ENCODE measurements around the gene IGSF23. TPM values are rescaled to one million over a fixed set of nuclear protein-coding genes. Genes with fewer than 3 reads are reported as not detected.

The IGSF23 gene
- total RNA-seq, 1 donor from 2014 or later, result not detected

DNA sequence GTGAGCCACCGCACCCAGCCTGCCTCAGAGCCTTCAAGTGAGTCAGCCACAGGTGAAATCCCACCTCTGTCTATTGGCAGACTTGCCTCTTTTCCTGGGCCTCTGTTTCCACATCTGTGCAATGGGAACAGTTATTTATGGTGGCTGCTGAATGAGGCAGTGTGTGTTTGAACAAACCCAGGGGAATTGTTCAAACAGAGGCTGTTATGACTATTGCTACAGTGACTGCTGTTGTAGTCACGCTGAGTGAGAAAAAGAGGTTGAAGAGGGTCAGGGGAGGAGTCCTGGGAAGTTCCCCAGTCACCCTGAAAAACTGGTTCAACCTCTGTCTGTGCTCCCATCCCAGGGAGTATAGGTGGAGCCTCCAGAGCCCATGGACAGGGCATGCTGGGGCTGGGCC is 58.0 kb downstream of the IGSF23 start, which contains the start of gene CEACAM19:
Gene CEACAM19, plus strand, starts transcription at position 83 of the 400 bp plus-strand sequence. CDS start 450 bp downstream, outside the sequence.
- H3K9me3 Mint-ChIP-seq, result no peaks in the 10 kb centered on the region
- H3K4me3 Mint-ChIP-seq, result peak within 1 kb of the TSS; percentile 41
- no peak within 1 kb of the TSS for H2AFZ ChIP-seq (replicated peaks)
- H3K36me3 Mint-ChIP-seq, result no peaks in the 10 kb centered on the region
- H3K9ac ChIP-seq, result no peak within 1 kb of the TSS
- H3K27ac Mint-ChIP-seq, result peak within 1 kb of the TSS; percentile 53
- H3K9me3 ChIP-seq (ENCODE audit: low read depth), result no peaks in the 10 kb centered on the region
- no peaks in the 10 kb centered on the region for H3K4me1 ChIP-seq
- H3K27me3 Mint-ChIP-seq (ENCODE audit: insufficient read depth, low read depth), result no peaks in the 10 kb centered on the region
- H3K36me3 ChIP-seq, result no peaks in the 10 kb centered on the region
- no peaks in the 10 kb centered on the region for H4K20me1 ChIP-seq (ENCODE audit: low read depth)
- H3F3A ChIP-seq (ENCODE audit: low read depth), result peaks cover 7% of the 10 kb centered on the region
- no peak for TF ChIP-seq CTCF (IDR thresholded peaks at IDR 0.05)
- no peak for TF ChIP-seq EZH2phosphoT487 (IDR thresholded peaks at IDR 0.05)
- no peak for TF ChIP-seq EZH2 (IDR thresholded peaks at IDR 0.05)
- H3K4me1 Mint-ChIP-seq, result no peaks in the 10 kb centered on the region
- H3K4me2 ChIP-seq, result no peak within 1 kb of the TSS
- no peak within 1 kb of the TSS for H3K4me3 ChIP-seq
- no peak for DNase-seq (ENCODE audit: low spot score)
- H3K27me3 ChIP-seq, result no peaks in the 10 kb centered on the region
- H3K79me2 ChIP-seq (ENCODE audit: low read depth), result no peaks in the 10 kb centered on the region
- no peak within 1 kb of the TSS for H3K27ac ChIP-seq

GRCh38 chr19:44672226-44672625 is 58.9 kb downstream of the IGSF23 start:
- Mint-ChIP-seq H3K27ac (peak overlapping the region; percentile 53), H3K4me3 (peak overlapping the region; percentile 41), H3K4me1 (peaks cover 4% of the 10 kb centered on the region), H3K36me3 (no peaks in the 10 kb centered on the region), H3K27me3 (ENCODE audit: insufficient read depth, low read depth) (peaks cover 2% of the 10 kb centered on the region), H3K9me3 (no peaks in the 10 kb centered on the region)
- H3K9me3 ChIP-seq (ENCODE audit: low read depth), result no peaks in the 10 kb centered on the region
- H2AFZ ChIP-seq (replicated peaks), result no peak overlapping the region
- peaks cover 2% of the 10 kb centered on the region for H3F3A ChIP-seq (ENCODE audit: low read depth)
- no peak for TF ChIP-seq CTCF (IDR thresholded peaks at IDR 0.05)
- no peak overlapping the region for H3K4me2 ChIP-seq
- H3K4me3 ChIP-seq, result no peak overlapping the region
- H3K27me3 ChIP-seq, result no peaks in the 10 kb centered on the region
- no peaks in the 10 kb centered on the region for H3K4me1 ChIP-seq
- DNase-seq (ENCODE audit: low spot score), result no peak
- H3K36me3 ChIP-seq, result no peaks in the 10 kb centered on the region
- no peaks in the 10 kb centered on the region for H4K20me1 ChIP-seq (ENCODE audit: low read depth)
- no peak overlapping the region for H3K27ac ChIP-seq
- H3K9ac ChIP-seq, result no peak overlapping the region
- H3K79me2 ChIP-seq (ENCODE audit: low read depth), result no peaks in the 10 kb centered on the region

DNA sequence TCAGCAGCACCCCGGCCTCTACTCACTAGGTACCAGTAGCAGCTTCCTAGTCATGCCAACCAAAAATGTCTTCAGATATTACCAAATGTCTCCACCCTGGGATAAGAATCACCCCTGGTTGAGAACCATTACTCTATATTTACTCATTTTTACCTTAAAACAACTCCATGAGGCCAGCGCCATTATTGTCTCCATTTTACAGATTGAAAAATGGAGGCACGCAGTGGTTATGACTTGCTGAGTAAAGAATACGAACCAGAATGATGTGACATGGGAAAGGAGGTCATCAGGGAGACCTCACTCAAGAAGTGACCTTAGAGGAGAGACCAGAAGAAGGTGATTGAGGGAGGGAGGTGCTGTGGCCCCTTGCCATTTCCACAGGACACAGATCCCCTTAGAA is 60.1 kb downstream of the IGSF23 start:
- no peaks in the 10 kb centered on the region for H3K79me2 ChIP-seq (ENCODE audit: low read depth)
- no peak overlapping the region for H3K4me2 ChIP-seq
- H3K36me3 Mint-ChIP-seq, result no peaks in the 10 kb centered on the region
- no peak overlapping the region for H2AFZ ChIP-seq (replicated peaks)
- H3K9me3 ChIP-seq (ENCODE audit: low read depth), result no peaks in the 10 kb centered on the region
- no peak overlapping the region for H3K4me3 ChIP-seq
- H3K4me3 Mint-ChIP-seq, result no peak overlapping the region
- no peaks in the 10 kb centered on the region for H3K9me3 Mint-ChIP-seq
- H3K27ac ChIP-seq, result no peak overlapping the region
- TF ChIP-seq EZH2 (IDR thresholded peaks at IDR 0.05) (no peak), CTCF (IDR thresholded peaks at IDR 0.05) (no peak), EZH2phosphoT487 (IDR thresholded peaks at IDR 0.05) (no peak)
- DNase-seq (ENCODE audit: low spot score), result no peak
- no peaks in the 10 kb centered on the region for H3F3A ChIP-seq (ENCODE audit: low read depth)
- H3K9ac ChIP-seq, result no peak overlapping the region
- H3K36me3 ChIP-seq, result no peaks in the 10 kb centered on the region
- no peak overlapping the region for H3K27ac Mint-ChIP-seq
- peaks cover 8% of the 10 kb centered on the region for H3K4me1 Mint-ChIP-seq
- H4K20me1 ChIP-seq (ENCODE audit: low read depth), result no peaks in the 10 kb centered on the region
- no peaks in the 10 kb centered on the region for H3K4me1 ChIP-seq
- H3K27me3 ChIP-seq, result no peaks in the 10 kb centered on the region
- H3K27me3 Mint-ChIP-seq (ENCODE audit: insufficient read depth, low read depth), result peaks cover 9% of the 10 kb centered on the region
